Hepatocyte (in vitro differentiated cells): ENCODE measurements around the gene PSEN1.

Experiments used
- CTCF ChIP-seq: fragments of 200-600 bp; sonication (generic); IDR thresholded peaks from 2 replicates; pipeline ENCODE4 v1.5.1; 2016; ENCODE audit warnings: antibody characterized with exemption, mild to moderate bottlenecking; ENCODE audit not compliant: poor library complexity
- EZH2 ChIP-seq: fragments of 200-600 bp; sonication (generic); IDR thresholded peaks from 2 replicates; pipeline ENCODE4 v1.6.1; 2016; ENCODE audit warnings: antibody characterized with exemption, mild to moderate bottlenecking, borderline replicate concordance
- EZH2phosphoT487 ChIP-seq: fragments of 200-600 bp; sonication (generic); IDR thresholded peaks from one replicate; pipeline ENCODE4 v1.6.1; 2018; ENCODE audit warnings: antibody characterized with exemption, mild to moderate bottlenecking, low read depth, moderate library complexity; ENCODE audit not compliant: unreplicated experiment, severe bottlenecking

GRCh38 chr14:73236752-73237218 lies 100.5 kb downstream of the PSEN1 start:
- TF ChIP-seq EZH2 (no peak), CTCF (no peak), EZH2phosphoT487 (no peak)
